Transverse colon (tissue), 4 donors: ENCODE data around the gene THSD7A. TPM values are rescaled to one million over a fixed set of nuclear protein-coding genes. Genes with fewer than 3 reads are reported as not detected.

Source experiments
- DNase-seq: peaks from one replicate; pipeline ENCODE4 v3.0.0-alpha.2; 2019
- H3K27ac ChIP-seq, 4 donors: fragments of 200-600 bp; sonication (generic); 2 replicates each; pipeline ENCODE4 v1.5.1; 2016 to 2018; ENCODE audit warnings: inconsistent platforms in 4 of 4
- H3K27me3 ChIP-seq: fragments of 200-600 bp; sonication (generic); 2 replicates; pipeline ENCODE4 v1.5.1; 2017; ENCODE audit warnings: inconsistent platforms
- H3K36me3 ChIP-seq, 4 donors: fragments of 200-600 bp; sonication (generic); 2 replicates each; pipeline ENCODE4 v1.5.1; 2017 to 2019; ENCODE audit warnings: inconsistent platforms in 4 of 4
- H3K4me1 ChIP-seq, 4 donors: fragments of 200-600 bp; sonication (generic); 2 replicates each; pipeline ENCODE4 v1.5.1; 2017 to 2020; ENCODE audit warnings: inconsistent platforms in 4 of 4
- H3K4me3 ChIP-seq, 4 donors: fragments of 200-600 bp; sonication (generic); 1 replicate in 1 of 4; 2 replicates in 3 of 4; pipeline versions ENCODE4 v1.5.1 to v1.6.1; 2017 to 2019; ENCODE audit warnings: inconsistent platforms in 4 of 4
- H3K9me3 ChIP-seq, 2 donors: fragments of 200-600 bp; sonication (generic); 2 replicates each; pipeline ENCODE4 v1.5.1; 2017 to 2019; ENCODE audit warnings: inconsistent platforms in 2 of 2
- CTCF ChIP-seq, 5 experiments: fragments of 200-600 bp in 3 of 5; fragments of 450-650 bp in 2 of 5; sonication (generic) in 3 of 5; IDR thresholded peaks; 1 replicate in 2 of 5; 2 replicates in 3 of 5; pipeline ENCODE4 v1.5.1; 2016 to 2017; ENCODE audit warnings: antibody characterized with exemption in 5 of 5, inconsistent platforms in 3 of 5, mild to moderate bottlenecking in 2 of 5, moderate library complexity in 1 of 5
- EP300 ChIP-seq: sonication (generic); formaldehyde crosslinking; IDR thresholded peaks from one replicate; pipeline ENCODE4 v1.6.1; 2017; ENCODE audit warnings: antibody characterized with exemption, low read depth
- POLR2A ChIP-seq: fragments of 450-650 bp; IDR thresholded peaks from one replicate; pipeline ENCODE4 v1.6.1; 2016; ENCODE audit warnings: antibody characterized with exemption, mild to moderate bottlenecking, moderate library complexity
- POLR2AphosphoS5 ChIP-seq, 3 donors: sonication (generic); formaldehyde crosslinking; IDR thresholded peaks; one replicate each; pipeline ENCODE4 v1.6.1; 2016; ENCODE audit warnings: antibody characterized with exemption in 3 of 3
- WGBS, 2 donors: methylation state at CpG; one replicate each; pipeline ENCODE4 v1.1.5; 2018; ENCODE audit warnings: low coverage in 1 of 2; 5-methylcytosine and 5-hydroxymethylcytosine counted together
- in situ Hi-C, 4 donors: fragments of 200-750 bp; cut with MboI; loops; one replicate each; pipeline versions ENCODE4 v1.15.0 to v1.15.1; 2017; ENCODE audit warnings: low sequenced_read_pairs in 3 of 4, low pct_ligation_motif_present in 1 of 4, low pct_unique_long_range_greater_than_20kb in 1 of 4
- intact Hi-C: fragments of 100-400 bp; cut with DNase I; formaldehyde crosslinking; loops from one replicate; pipeline ENCODE4 v1.15.1; 2023; ENCODE audit warnings: low total_unique reads
- total RNA-seq, 4 donors: library from RNA; depleted of rRNA; stranded (reverse); fragments of >200 nt; gene quantifications; one replicate each; pipeline ENCODE4 v1.1.0, GENCODE V29; 2016

THSD7A gene
- total RNA-seq, 4 donors from 2014 or later, result 1.9 to 18.9 (median 2.0) TPM

- 74 to 75% methylated on average over 2 of the region's 2 CpGs for WGBS, 2 donors
- in situ Hi-C loops (no loop called here), intact Hi-C loops (no loop called here)
- no peak for TF ChIP-seq POLR2A
- TF ChIP-seq POLR2AphosphoS5 (IDR thresholded peaks at IDR 0.05), result no peak
- no peak for TF ChIP-seq EP300
- no peak for TF ChIP-seq CTCF (IDR thresholded peaks at IDR 0.05)
- H3K27ac ChIP-seq, result no peak overlapping the region
- no peak overlapping the region for H3K4me3 ChIP-seq
- no peak for DNase-seq
- no peaks in the 10 kb centered on the region for H3K4me1 ChIP-seq
- no peaks in the 10 kb centered on the region for H3K36me3 ChIP-seq
- no peaks in the 10 kb centered on the region for H3K27me3 ChIP-seq
- H3K9me3 ChIP-seq, result no peaks in the 10 kb centered on the region
These were observed 56.0 kb downstream of the THSD7A start for GRCh38 chr7:11776039-11776438.

GRCh38 chr7:11775401-11775800 lies 56.6 kb downstream of the THSD7A start:
- WGBS, 2 donors, result 78 to 83% methylated on average over 2 of the region's 2 CpGs
- no peak for DNase-seq
- intact Hi-C loops (no loop called here), in situ Hi-C loops (no loop called here)
- Histone ChIP-seq H3K27me3 (no peaks in the 10 kb centered on the region), H3K9me3 (no peaks in the 10 kb centered on the region), H3K4me3 (no peak overlapping the region), H3K27ac (no peak overlapping the region), H3K4me1 (no peaks in the 10 kb centered on the region), H3K36me3 (no peaks in the 10 kb centered on the region)
- TF ChIP-seq EP300 (no peak), POLR2A (no peak), CTCF (IDR thresholded peaks at IDR 0.05) (no peak), POLR2AphosphoS5 (IDR thresholded peaks at IDR 0.05) (no peak)

GRCh38 chr7:11768263-11768662 lies 63.7 kb downstream of the THSD7A start:
- H3K4me1 ChIP-seq, result no peaks in the 10 kb centered on the region
- intact Hi-C loops, result no loop called here
- H3K27ac ChIP-seq, result no peak overlapping the region
- no peaks in the 10 kb centered on the region for H3K9me3 ChIP-seq
- H3K27me3 ChIP-seq, result no peaks in the 10 kb centered on the region
- no peak overlapping the region for H3K4me3 ChIP-seq
- WGBS, 2 donors, result 60 to 91% methylated on average over 4 to 5 of the region's 5 CpGs
- TF ChIP-seq CTCF (IDR thresholded peaks at IDR 0.05) (no peak), EP300 (no peak), POLR2AphosphoS5 (IDR thresholded peaks at IDR 0.05) (no peak), POLR2A (no peak)
- H3K36me3 ChIP-seq, result no peaks in the 10 kb centered on the region
- DNase-seq, result no peak
- in situ Hi-C loops, result no loop called here

- H3K9me3 ChIP-seq, result no peaks in the 10 kb centered on the region
- H3K27ac ChIP-seq, result no peak overlapping the region
- H3K4me3 ChIP-seq, result no peak overlapping the region
- H3K36me3 ChIP-seq, result no peaks in the 10 kb centered on the region
- no peaks in the 10 kb centered on the region for H3K27me3 ChIP-seq
- no peak for DNase-seq
- 61 to 82% methylated on average over 3 of the region's 3 CpGs for WGBS, 2 donors
- intact Hi-C loops, result no loop called here
- TF ChIP-seq CTCF (IDR thresholded peaks at IDR 0.05) (no peak), POLR2AphosphoS5 (IDR thresholded peaks at IDR 0.05) (no peak), EP300 (no peak), POLR2A (no peak)
- in situ Hi-C loops, result no loop called here
- no peaks in the 10 kb centered on the region for H3K4me1 ChIP-seq
These were observed 64.8 kb downstream of the THSD7A start for GRCh38 chr7:11767148-11767547.
